SK-N-SH (cell line): Measurements from ENCODE around the gene GPR68. TPM values are rescaled to one million over a fixed set of nuclear protein-coding genes. Genes with fewer than 3 reads are reported as not detected.

Experiments
- CTCF ChIA-PET: fragments of 300-600, 350-600 bp; formaldehyde crosslinking; extraction: SDS; loops from one replicate; lab custom pipeline; 2021; lab: Yijun Ruan, JAX
- POLR2A ChIA-PET: fragments of 350-600 bp; sonication (Branson Sonifier 250); formaldehyde crosslinking; extraction: SDS; loops from one replicate; lab custom pipeline; 2020; ENCODE audit warnings: antibody characterized with exemption, inconsistent platforms; lab: Yijun Ruan, JAX
- DNase-seq: peaks from one replicate; pipeline ENCODE4 v3.0.0; 2012
- H2AFZ ChIP-seq: fragments of 200-600 bp; sonication (generic); 2 replicates; pipeline ENCODE4 v1.8.1; 2016; ENCODE audit warnings: antibody characterized with exemption, mild to moderate bottlenecking, low read depth
- H3F3A ChIP-seq: fragments of 200-600 bp; sonication (generic); replicated peaks from 2 replicates; pipeline ENCODE3; 2016; ENCODE audit warnings: antibody characterized with exemption, mild to moderate bottlenecking; ENCODE audit not compliant: insufficient read depth
- H3K27ac ChIP-seq, 2 experiments: fragments of 200-500 bp in 1 of 2; fragments of 200-600 bp in 1 of 2; sonication (Bioruptor generic) in 1 of 2; sonication (generic), shearing (Covaris generic) in 1 of 2; 2 replicates each; pipeline versions ENCODE4 v1.5.1 to v1.6.1; 2014 to 2016; ENCODE audit warnings: low read depth in 2 of 2, inconsistent platforms in 1 of 2, low read length in 1 of 2, mild to moderate bottlenecking in 1 of 2, mixed read lengths in 1 of 2
- H3K27me3 ChIP-seq: fragments of 200-600 bp; sonication (generic), shearing (Covaris generic); 2 replicates; pipeline ENCODE4 v1.6.1; 2016; ENCODE audit warnings: mixed run types; ENCODE audit not compliant: insufficient read depth
- H3K36me3 ChIP-seq, 2 experiments: fragments of 200-500 bp in 1 of 2; fragments of 200-600 bp in 1 of 2; sonication (Bioruptor generic) in 1 of 2; sonication (generic) in 1 of 2; replicated peaks in 1 of 2; 2 replicates each; pipeline versions ENCODE3 to v1.5.1; 2014 to 2016; ENCODE audit warnings: low read length in 1 of 2, mild to moderate bottlenecking in 1 of 2; ENCODE audit not compliant: insufficient read depth in 2 of 2, control insufficient read depth in 1 of 2
- H3K4me1 ChIP-seq, 2 experiments: fragments of 200-500 bp in 1 of 2; fragments of 200-600 bp in 1 of 2; sonication (Bioruptor generic) in 1 of 2; sonication (generic), shearing (Covaris generic) in 1 of 2; 2 replicates each; pipeline versions ENCODE4 v1.5.1 to v1.6.1; 2014 to 2016; ENCODE audit warnings: low read depth in 1 of 2, low read length in 1 of 2, mixed run types in 1 of 2; ENCODE audit not compliant: insufficient read depth in 2 of 2, control insufficient read depth in 1 of 2
- H3K4me2 ChIP-seq: fragments of 200-600 bp; sonication (generic), shearing (Covaris generic); 2 replicates; pipeline ENCODE4 v1.6.1; 2017; ENCODE audit warnings: mixed run types
- H3K4me3 ChIP-seq, 2 experiments: fragments of 200-500 bp in 1 of 2; fragments of 200-600 bp in 1 of 2; sonication (Bioruptor generic) in 1 of 2; sonication (generic), shearing (Covaris generic) in 1 of 2; 2 replicates each; pipeline versions ENCODE4 v1.5.1 to v1.8.1; 2014 to 2016; ENCODE audit warnings: low read depth in 2 of 2, inconsistent platforms in 1 of 2, low read length in 1 of 2, mild to moderate bottlenecking in 1 of 2, mixed read lengths in 1 of 2, moderate library complexity in 1 of 2
- H3K79me2 ChIP-seq: fragments of 200-600 bp; sonication (generic); 2 replicates; pipeline ENCODE4 v1.8.1; 2017; ENCODE audit warnings: mild to moderate bottlenecking; ENCODE audit not compliant: insufficient read depth
- H3K9ac ChIP-seq: fragments of 200-600 bp; sonication (generic); 2 replicates; pipeline ENCODE4 v1.6.1; 2017; ENCODE audit warnings: mixed run types
- H3K9me2 ChIP-seq: fragments of 200-600 bp; sonication (generic); 2 replicates; pipeline ENCODE4 v1.6.1; 2017; ENCODE audit warnings: mixed run types
- H3K9me3 ChIP-seq: fragments of 200-600 bp; sonication (generic); 2 replicates; pipeline ENCODE4 v1.6.1; 2017; ENCODE audit warnings: mixed run types, mild to moderate bottlenecking, moderate library complexity
- H4K20me1 ChIP-seq: fragments of 200-600 bp; sonication (generic); 2 replicates; pipeline ENCODE4 v1.6.1; 2017; ENCODE audit warnings: mild to moderate bottlenecking, mixed run types; ENCODE audit not compliant: insufficient read depth
- CHD2 ChIP-seq: fragments of 150-350 bp; IDR thresholded peaks from 2 replicates; pipeline ENCODE4 v1.6.1; 2018; ENCODE audit warnings: low read length; ENCODE audit not compliant: partially characterized antibody
- CTCF ChIP-seq: fragments of 200-600 bp; sonication (generic); IDR thresholded peaks from 2 replicates; pipeline ENCODE4 v1.6.1; 2017; ENCODE audit warnings: antibody characterized with exemption, mild to moderate bottlenecking, moderate library complexity
- EP300 ChIP-seq, 2 experiments: IDR thresholded peaks; 2 replicates each; pipeline versions ENCODE4 v1.4.0 to v1.6.1; 2012; ENCODE audit warnings: borderline replicate concordance in 1 of 2, low read depth in 1 of 2, low read length in 1 of 2
- GABPA ChIP-seq: IDR thresholded peaks from 2 replicates; pipeline ENCODE4 v1.4.0; 2012; ENCODE audit warnings: low read depth, mild to moderate bottlenecking
- IRF3 ChIP-seq: fragments of 150-350 bp; IDR thresholded peaks from 2 replicates; pipeline ENCODE4 v1.6.1; 2016; ENCODE audit warnings: mild to moderate bottlenecking, low read depth, low read length
- JUND ChIP-seq: IDR thresholded peaks from 2 replicates; pipeline ENCODE4 v1.4.0; 2012
- MAX ChIP-seq: IDR thresholded peaks from 2 replicates; pipeline ENCODE4 v1.4.0; 2012; ENCODE audit warnings: low read depth
- MEF2A ChIP-seq: IDR thresholded peaks from 2 replicates; pipeline ENCODE4 v1.4.0; 2012; ENCODE audit warnings: low read depth, borderline replicate concordance
- MXI1 ChIP-seq: IDR thresholded peaks from 2 replicates; pipeline ENCODE4 v1.6.1; 2012; ENCODE audit warnings: mild to moderate bottlenecking, low read depth, low read length, improper control_type of control experiment
- POLR2AphosphoS5 ChIP-seq: IDR thresholded peaks from 2 replicates; pipeline ENCODE4 v1.6.1; 2012; ENCODE audit warnings: low read depth, low read length
- TAF1 ChIP-seq: IDR thresholded peaks from 2 replicates; pipeline ENCODE4 v1.6.1; 2012; ENCODE audit warnings: low read depth, mild to moderate bottlenecking, low read length, moderate library complexity, borderline replicate concordance
- USF1 ChIP-seq: IDR thresholded peaks from 2 replicates; pipeline ENCODE4 v1.4.0; 2012; ENCODE audit warnings: low read depth, borderline replicate concordance
- USF2 ChIP-seq: fragments of 150-350 bp; IDR thresholded peaks from 2 replicates; pipeline ENCODE4 v1.6.1; 2017; ENCODE audit warnings: antibody characterized with exemption, low read length, low read depth, borderline replicate concordance
- ZBTB33 ChIP-seq: IDR thresholded peaks from 2 replicates; pipeline ENCODE4 v1.4.0; 2012; ENCODE audit warnings: low read depth, borderline replicate concordance
- WGBS: methylation state at CpG from one replicate; pipeline ENCODE4 v1.1.6; 2017; ENCODE audit warnings: low lambda C conversion rate; 5-methylcytosine and 5-hydroxymethylcytosine counted together
- polyA plus RNA-seq, 3 experiments: library from polyadenylated mRNA; depleted of rRNA; stranded (reverse); fragments of >200 nt; gene quantifications; 2 replicates each; pipeline ENCODE4 v1.2.3, GENCODE V29; 2012

GPR68 gene
- polyA plus RNA-seq, 1 of the 3 experiments (the other 2 are of a cell fraction) = 0.18 TPM

GRCh38 chr14:91263329-91263728 is 18.8 kb upstream of the GPR68 start (continued):
- TF ChIP-seq USF2 = no peak
- TF ChIP-seq TAF1 = no peak
- no peak for TF ChIP-seq IRF3
- no peak for TF ChIP-seq MXI1
- TF ChIP-seq EP300 (IDR thresholded peaks at IDR 0.05; ENCODE audit: borderline replicate concordance in 1 of 2, low read depth in 1 of 2, low read length in 1 of 2) = no peak
- TF ChIP-seq CHD2 = no peak
- TF ChIP-seq, all 33 proteins: peak for 0

- no peak overlapping the region for H2AFZ ChIP-seq
- TF ChIP-seq POLR2AphosphoS5 = no peak
- TF ChIP-seq MEF2A = no peak
- no peak for TF ChIP-seq GABPA
- H3K36me3 ChIP-seq = no peaks in the 10 kb centered on the region
- WGBS = 90% methylated on average over 11 of the region's 11 CpGs
- ChIA-PET CTCF (interaction anchor here (2.5 kb wide), 1 partner anchor 85 kb away, joined by 7 read pairs; no protein-coding TSS in a partner anchor), POLR2A (interaction anchor here (0.5 kb wide), 1 partner anchor 39 kb away, joined by 3 read pairs; no protein-coding TSS in a partner anchor)
- no peaks in the 10 kb centered on the region for H3K27me3 ChIP-seq
- no peaks in the 10 kb centered on the region for H3K79me2 ChIP-seq
- no peak overlapping the region for H3K9ac ChIP-seq
- H3K9me2 ChIP-seq = no peaks in the 10 kb centered on the region
- no peak overlapping the region for H3K4me3 ChIP-seq
- no peaks in the 10 kb centered on the region for H3K9me3 ChIP-seq
- DNase-seq = no peak
- no peaks in the 10 kb centered on the region for H3F3A ChIP-seq
- H4K20me1 ChIP-seq = no peaks in the 10 kb centered on the region
- no peak overlapping the region for H3K4me2 ChIP-seq
- H3K4me1 ChIP-seq = peaks cover 0 to 14% of the 10 kb centered on the region in 2 experiments; a peak in 2 of 4 replicates
- H3K27ac ChIP-seq = no peak overlapping the region
These were observed 17.6 kb upstream of the GPR68 start for GRCh38 chr14:91261986-91262549.

- POLR2A ChIA-PET = interaction anchor here (0.6 kb wide), 2 partner anchors 76 to 1900 kb away, joined by 3 to 5 read pairs; no protein-coding TSS in a partner anchor
- H3K79me2 ChIP-seq = no peaks in the 10 kb centered on the region
- H4K20me1 ChIP-seq = no peaks in the 10 kb centered on the region
- H3K9me2 ChIP-seq = no peaks in the 10 kb centered on the region
- no peak overlapping the region for H3K4me2 ChIP-seq
- H3K27ac ChIP-seq = no peak overlapping the region
- TF ChIP-seq MAX = no peak
- TF ChIP-seq JUND = no peak
- TF ChIP-seq CTCF = no peak
- TF ChIP-seq CHD2 = no peak
- TF ChIP-seq GABPA = no peak
- no peak for TF ChIP-seq ZBTB33
- TF ChIP-seq USF1 = no peak
- no peak for TF ChIP-seq MXI1
- TF ChIP-seq, all 33 proteins: peak for 0
- Histone ChIP-seq H2AFZ (no peak overlapping the region), H3K9me3 (no peaks in the 10 kb centered on the region), H3K4me1 (peaks cover 0 to 23% of the 10 kb centered on the region in 2 experiments; a peak in 2 of 4 replicates), H3K4me3 (no peak overlapping the region), H3K27me3 (no peaks in the 10 kb centered on the region), H3K9ac (no peak overlapping the region), H3F3A (no peaks in the 10 kb centered on the region), H3K36me3 (no peaks in the 10 kb centered on the region)
- CTCF ChIA-PET = interaction anchor here (1.9 kb wide), 1 partner anchor 17 kb away, joined by 8 read pairs; no protein-coding TSS in a partner anchor
- no peak for DNase-seq
- WGBS = 100% methylated on average over 4 of the region's 5 CpGs
These were observed 16.6 kb upstream of the GPR68 start for GRCh38 chr14:91261115-91261514.
